IPS-18a (cell line): ENCODE results near the gene C12orf42.

Source experiments
- H3K27ac ChIP-seq: one replicate; pipeline ENCODE4 v1.5.1; 2013; ENCODE audit warnings: low read length
- H3K27me3 ChIP-seq: one replicate; pipeline ENCODE4 v1.6.1; 2013; ENCODE audit warnings: mild to moderate bottlenecking, low read length; ENCODE audit not compliant: control insufficient read depth, insufficient read depth
- H3K36me3 ChIP-seq: one replicate; pipeline ENCODE4 v1.6.1; 2013; ENCODE audit warnings: low read depth, low read length; ENCODE audit not compliant: control insufficient read depth
- H3K4me1 ChIP-seq: one replicate; pipeline ENCODE4 v1.6.1; 2013; ENCODE audit warnings: low read depth, low read length; ENCODE audit not compliant: control insufficient read depth
- H3K4me3 ChIP-seq: one replicate; pipeline ENCODE4 v1.5.1; 2013; ENCODE audit warnings: low read length
- H3K9ac ChIP-seq: one replicate; pipeline ENCODE4 v1.6.1; 2013; ENCODE audit warnings: mild to moderate bottlenecking, low read length, moderate library complexity
- H3K9me3 ChIP-seq: one replicate; pipeline ENCODE4 v1.6.1; 2013; ENCODE audit warnings: low read depth, low read length; ENCODE audit not compliant: control insufficient read depth

The C12orf42 gene

GRCh38 chr12:103369929-103370328, 125.8 kb downstream of the C12orf42 start:
- Histone ChIP-seq H3K4me3 (no peak overlapping the region), H3K27ac (no peak overlapping the region), H3K4me1 (no peaks in the 10 kb centered on the region), H3K27me3 (no peaks in the 10 kb centered on the region), H3K9ac (no peak overlapping the region), H3K9me3 (no peaks in the 10 kb centered on the region), H3K36me3 (no peaks in the 10 kb centered on the region)

- H3K27me3 ChIP-seq, result no peaks in the 10 kb centered on the region
- no peak overlapping the region for H3K27ac ChIP-seq
- H3K9me3 ChIP-seq, result no peaks in the 10 kb centered on the region
- H3K36me3 ChIP-seq, result no peaks in the 10 kb centered on the region
- H3K4me1 ChIP-seq, result no peaks in the 10 kb centered on the region
- H3K4me3 ChIP-seq, result no peak overlapping the region
- H3K9ac ChIP-seq, result no peak overlapping the region
Observed at GRCh38 chr12:103368167-103368566, 127.6 kb downstream of the C12orf42 start.

- no peaks in the 10 kb centered on the region for H3K36me3 ChIP-seq
- H3K9me3 ChIP-seq, result no peaks in the 10 kb centered on the region
- no peak overlapping the region for H3K9ac ChIP-seq
- no peak overlapping the region for H3K27ac ChIP-seq
- H3K4me1 ChIP-seq, result no peaks in the 10 kb centered on the region
- H3K27me3 ChIP-seq, result no peaks in the 10 kb centered on the region
- no peak overlapping the region for H3K4me3 ChIP-seq
Observed at GRCh38 chr12:103354403-103354802, 141.4 kb downstream of the C12orf42 start.

- H3K36me3 ChIP-seq, result no peaks in the 10 kb centered on the region
- no peaks in the 10 kb centered on the region for H3K9me3 ChIP-seq
- H3K4me1 ChIP-seq, result no peaks in the 10 kb centered on the region
- H3K9ac ChIP-seq, result no peak overlapping the region
- H3K27me3 ChIP-seq, result no peaks in the 10 kb centered on the region
- H3K27ac ChIP-seq, result no peak overlapping the region
- H3K4me3 ChIP-seq, result no peak overlapping the region
Observed at GRCh38 chr12:103353913-103354312, 141.9 kb downstream of the C12orf42 start.

- Histone ChIP-seq H3K27me3 (no peaks in the 10 kb centered on the region), H3K27ac (no peak overlapping the region), H3K4me3 (no peak overlapping the region), H3K9me3 (no peaks in the 10 kb centered on the region), H3K9ac (no peak overlapping the region), H3K36me3 (no peaks in the 10 kb centered on the region), H3K4me1 (no peaks in the 10 kb centered on the region)
Observed at GRCh38 chr12:103350116-103350515, 145.7 kb downstream of the C12orf42 start.

GRCh38 chr12:103348935-103349334, 146.8 kb downstream of the C12orf42 start:
- no peaks in the 10 kb centered on the region for H3K36me3 ChIP-seq
- H3K9me3 ChIP-seq, result no peaks in the 10 kb centered on the region
- H3K27ac ChIP-seq, result no peak overlapping the region
- no peaks in the 10 kb centered on the region for H3K4me1 ChIP-seq
- no peak overlapping the region for H3K9ac ChIP-seq
- H3K4me3 ChIP-seq, result no peak overlapping the region
- no peaks in the 10 kb centered on the region for H3K27me3 ChIP-seq

GRCh38 chr12:103336940-103337339, 158.8 kb downstream of the C12orf42 start:
- H3K4me3 ChIP-seq, result no peak overlapping the region
- no peak overlapping the region for H3K9ac ChIP-seq
- no peaks in the 10 kb centered on the region for H3K9me3 ChIP-seq
- no peaks in the 10 kb centered on the region for H3K27me3 ChIP-seq
- H3K27ac ChIP-seq, result no peak overlapping the region
- H3K4me1 ChIP-seq, result no peaks in the 10 kb centered on the region
- H3K36me3 ChIP-seq, result no peaks in the 10 kb centered on the region

- Histone ChIP-seq H3K27me3 (no peaks in the 10 kb centered on the region), H3K27ac (no peak overlapping the region), H3K36me3 (no peaks in the 10 kb centered on the region), H3K9me3 (no peaks in the 10 kb centered on the region), H3K9ac (no peak overlapping the region), H3K4me3 (no peak overlapping the region), H3K4me1 (no peaks in the 10 kb centered on the region)
Observed at GRCh38 chr12:103334466-103334865, 161.3 kb downstream of the C12orf42 start.

- H3K27me3 ChIP-seq, result no peaks in the 10 kb centered on the region
- no peaks in the 10 kb centered on the region for H3K9me3 ChIP-seq
- H3K36me3 ChIP-seq, result no peaks in the 10 kb centered on the region
- H3K4me1 ChIP-seq, result no peaks in the 10 kb centered on the region
- H3K9ac ChIP-seq, result no peak overlapping the region
- H3K4me3 ChIP-seq, result no peak overlapping the region
- no peak overlapping the region for H3K27ac ChIP-seq
Observed at GRCh38 chr12:103333676-103334075, 162.1 kb downstream of the C12orf42 start.

GRCh38 chr12:103331643-103332042, 164.1 kb downstream of the C12orf42 start:
- Histone ChIP-seq H3K27me3 (no peaks in the 10 kb centered on the region), H3K27ac (no peak overlapping the region), H3K4me1 (no peaks in the 10 kb centered on the region), H3K9ac (no peak overlapping the region), H3K36me3 (no peaks in the 10 kb centered on the region), H3K9me3 (no peaks in the 10 kb centered on the region), H3K4me3 (no peak overlapping the region)

- no peak overlapping the region for H3K4me3 ChIP-seq
- no peak overlapping the region for H3K27ac ChIP-seq
- no peaks in the 10 kb centered on the region for H3K9me3 ChIP-seq
- H3K4me1 ChIP-seq, result no peaks in the 10 kb centered on the region
- no peaks in the 10 kb centered on the region for H3K27me3 ChIP-seq
- no peak overlapping the region for H3K9ac ChIP-seq
- no peaks in the 10 kb centered on the region for H3K36me3 ChIP-seq
Observed at GRCh38 chr12:103330672-103331071, 165.1 kb downstream of the C12orf42 start.

GRCh38 chr12:103327676-103328075, 168.1 kb downstream of the C12orf42 start:
- no peaks in the 10 kb centered on the region for H3K9me3 ChIP-seq
- H3K27me3 ChIP-seq, result no peaks in the 10 kb centered on the region
- H3K4me1 ChIP-seq, result no peaks in the 10 kb centered on the region
- H3K4me3 ChIP-seq, result no peak overlapping the region
- H3K27ac ChIP-seq, result no peak overlapping the region
- no peaks in the 10 kb centered on the region for H3K36me3 ChIP-seq
- no peak overlapping the region for H3K9ac ChIP-seq
